GM21526 (cell line): ENCODE data around the gene ZDHHC20.

Source experiments
- ATAC-seq: cut with Tn5 transposase; IDR thresholded peaks from one replicate; pipeline ENCODE4 v1.9.1; 2021; ENCODE audit warnings: moderate library complexity; ENCODE audit not compliant: unreplicated experiment, low FRiP score

ZDHHC20 gene

GRCh38 chr13:21458813-21459701, at the start of gene ZDHHC20:
ZDHHC20 (minus strand) TSS chr13:21459303; CDS start chr13:21459171, 132 bp downstream.
- peak; percentile 69 for ATAC-seq

DNA sequence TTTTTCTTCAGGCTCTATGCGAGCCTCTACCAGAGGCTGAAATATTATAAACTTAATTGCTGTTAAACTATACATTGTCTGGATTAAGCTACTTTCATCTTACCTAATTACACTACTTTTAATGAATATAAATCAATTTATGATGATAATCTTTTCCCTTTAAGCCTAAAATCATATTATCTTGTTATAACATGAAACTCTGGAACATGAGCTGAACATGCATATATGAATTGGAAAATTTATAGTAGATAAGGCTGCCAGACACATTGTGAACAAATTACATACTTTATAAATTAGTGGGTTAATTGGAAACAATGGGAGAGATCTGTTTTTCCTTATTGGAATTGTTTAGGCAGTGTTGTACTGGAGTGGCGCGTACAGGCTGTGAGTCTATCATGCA, 45.3 kb upstream of the ZDHHC20 start:
- no peak for ATAC-seq

GRCh38 chr13:21501686-21502085, 42.6 kb upstream of the ZDHHC20 start:
- ATAC-seq = no peak

- no peak for ATAC-seq
Measured at GRCh38 chr13:21486322-21486721, 27.2 kb upstream of the ZDHHC20 start.

DNA sequence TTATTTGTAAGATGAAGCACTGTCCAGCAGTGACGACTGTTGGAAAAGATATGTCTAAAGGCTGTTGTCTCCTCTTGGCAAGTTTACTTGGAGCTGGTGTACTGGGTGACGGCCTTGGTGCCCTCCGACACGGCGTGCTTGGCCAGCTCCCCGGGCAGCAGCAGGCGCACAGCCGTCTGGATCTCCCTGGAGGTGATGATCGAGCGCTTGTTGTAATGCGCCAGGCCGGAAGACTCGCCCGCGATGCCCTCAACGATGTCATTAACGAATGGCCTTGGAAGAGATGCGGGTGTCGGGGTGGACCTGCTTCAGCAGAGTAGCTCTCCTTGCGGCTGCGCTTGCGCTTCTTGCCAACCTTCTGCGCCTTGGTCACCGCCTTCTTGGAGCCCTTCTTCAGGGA, 24.6 kb upstream of the ZDHHC20 start:
- ATAC-seq = no peak

- ATAC-seq = no peak
Measured at GRCh38 chr13:21481359-21481758, 22.3 kb upstream of the ZDHHC20 start.

DNA sequence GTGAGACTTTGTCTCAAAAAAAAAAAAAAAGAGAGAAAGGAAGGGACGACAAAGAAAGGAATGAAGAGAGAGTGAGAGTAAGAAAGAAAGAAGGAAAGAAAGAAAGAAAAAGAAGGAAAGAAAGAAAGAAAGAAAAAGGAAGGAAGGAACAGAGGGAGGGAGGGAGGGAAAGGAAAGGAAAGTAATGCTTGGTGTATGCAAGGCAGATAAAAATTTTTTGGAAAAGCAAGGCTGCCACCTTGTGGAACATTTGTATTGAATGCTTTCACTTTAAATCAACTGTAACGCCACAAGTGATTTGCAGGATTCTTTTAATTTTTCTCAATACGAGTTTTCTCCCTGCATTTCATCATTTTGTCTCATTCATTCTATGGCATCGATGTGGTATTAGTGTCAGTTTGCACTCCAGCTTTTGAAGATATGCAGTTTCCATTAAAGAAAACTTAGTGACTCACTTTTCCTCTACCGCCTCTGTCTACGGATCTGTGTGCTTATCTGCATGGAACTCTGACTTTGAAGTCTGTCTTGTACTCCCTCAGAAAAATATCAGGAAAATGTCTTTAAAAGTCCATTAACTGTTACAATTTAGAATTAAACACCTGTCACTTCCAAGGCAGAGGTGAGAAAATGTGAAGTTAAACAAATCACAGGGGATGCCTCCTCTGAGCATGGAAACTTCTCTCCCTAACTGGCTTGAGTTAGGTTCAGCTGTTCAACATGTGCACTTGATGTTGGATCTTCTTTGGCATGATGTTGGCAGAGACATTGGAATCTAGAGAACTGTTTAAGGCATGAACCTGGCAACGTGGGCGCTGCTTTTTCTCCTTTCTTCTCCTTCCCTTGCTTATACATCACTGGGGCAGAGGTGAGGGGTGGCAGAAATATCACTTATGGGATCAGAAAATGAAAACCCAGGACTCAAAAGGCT, 20.0 kb upstream of the ZDHHC20 start:
- ATAC-seq = no peak

DNA sequence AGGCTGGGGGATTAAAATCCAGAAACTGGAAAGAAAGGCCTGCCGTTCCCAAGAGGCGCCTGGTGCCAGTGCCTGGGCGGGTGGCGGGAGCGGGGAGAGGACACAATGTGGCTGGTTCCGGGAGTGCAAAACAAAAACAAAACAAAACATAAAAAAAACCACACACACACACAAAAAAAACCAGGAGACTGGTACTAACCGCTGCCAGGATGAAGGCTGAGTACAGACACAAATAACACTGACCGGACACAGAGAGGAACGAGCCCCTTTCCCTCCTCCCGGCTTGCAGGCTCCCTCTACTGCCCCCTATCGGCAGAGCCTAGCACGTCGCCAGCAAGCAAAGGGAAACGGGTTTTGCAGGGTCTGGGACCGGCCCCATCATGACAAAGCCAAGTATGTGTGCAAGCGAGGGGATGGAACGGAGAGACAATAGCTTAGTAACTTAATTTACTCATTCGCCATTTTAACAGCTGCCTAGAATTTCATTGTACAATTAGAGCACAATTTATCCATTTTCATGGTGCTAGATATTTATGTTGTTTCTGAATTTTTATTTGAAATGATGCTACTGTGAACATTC, 17.9 kb upstream of the ZDHHC20 start:
- ATAC-seq = peak; percentile 80

GRCh38 chr13:21475115-21475514, 16.0 kb upstream of the ZDHHC20 start:
- ATAC-seq = no peak

DNA sequence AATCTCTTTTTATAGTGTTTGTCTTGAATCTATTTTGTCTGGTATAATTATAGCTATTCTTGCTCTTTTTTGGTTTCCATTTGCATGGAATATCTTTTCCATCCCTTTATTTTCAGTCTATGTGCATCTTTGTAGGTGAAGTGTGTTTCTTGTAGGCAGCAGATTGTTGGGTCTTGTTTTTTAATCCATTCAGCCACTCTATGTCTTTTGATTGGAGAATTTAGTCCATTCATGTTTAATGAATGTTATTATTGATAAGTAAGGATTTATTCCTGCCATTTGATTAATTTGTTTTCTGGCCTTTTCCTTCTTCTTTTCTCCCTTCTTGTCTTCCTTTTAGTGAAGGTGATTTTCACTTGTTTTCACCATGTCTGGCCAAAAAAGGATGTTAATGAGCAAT, 11.7 kb upstream of the ZDHHC20 start:
- no peak for ATAC-seq

GRCh38 chr13:21466527-21466926, 7.4 kb upstream of the ZDHHC20 start:
- no peak for ATAC-seq

DNA sequence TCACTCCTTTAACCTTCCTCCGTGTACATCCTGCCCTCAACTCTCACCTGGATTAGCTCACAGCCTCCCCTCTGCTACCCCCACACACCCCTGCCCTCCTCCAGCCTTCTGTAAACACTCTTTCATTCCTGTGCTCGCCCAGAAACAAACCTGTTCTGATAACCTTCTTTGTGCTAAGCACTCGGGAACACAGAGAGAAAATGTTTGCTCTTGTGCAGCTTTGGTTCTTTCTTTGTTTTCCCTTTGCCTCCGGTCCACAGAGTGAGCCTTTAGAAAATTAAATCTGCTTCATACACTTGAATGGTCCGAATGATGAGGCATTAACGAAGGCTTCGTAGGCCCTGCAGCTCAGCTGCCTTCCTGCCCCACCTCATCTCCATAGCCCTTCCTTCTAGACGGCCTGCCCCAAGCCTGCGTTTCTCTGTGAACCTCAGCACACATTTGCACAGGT, 6.6 kb upstream of the ZDHHC20 start:
- ATAC-seq = no peak

DNA sequence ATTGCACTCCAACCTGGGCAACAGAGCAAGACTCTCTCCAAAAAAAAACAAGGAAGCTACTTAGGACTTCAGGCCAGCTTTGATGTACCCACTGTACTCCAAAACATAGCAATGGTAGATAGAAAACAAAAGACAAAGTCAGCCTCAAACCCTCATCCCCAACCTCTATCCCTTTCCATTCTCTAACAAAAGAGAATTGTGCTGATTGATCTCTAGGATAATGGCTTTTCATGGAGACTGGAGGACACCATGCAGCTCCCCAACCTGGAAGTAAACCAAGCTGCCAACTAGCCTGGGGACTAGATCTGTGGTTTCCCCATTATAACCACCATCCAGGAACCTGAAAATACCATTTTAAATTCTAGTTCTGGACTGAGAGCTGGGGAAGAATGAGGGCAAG, 4.3 kb upstream of the ZDHHC20 start:
- no peak for ATAC-seq

DNA sequence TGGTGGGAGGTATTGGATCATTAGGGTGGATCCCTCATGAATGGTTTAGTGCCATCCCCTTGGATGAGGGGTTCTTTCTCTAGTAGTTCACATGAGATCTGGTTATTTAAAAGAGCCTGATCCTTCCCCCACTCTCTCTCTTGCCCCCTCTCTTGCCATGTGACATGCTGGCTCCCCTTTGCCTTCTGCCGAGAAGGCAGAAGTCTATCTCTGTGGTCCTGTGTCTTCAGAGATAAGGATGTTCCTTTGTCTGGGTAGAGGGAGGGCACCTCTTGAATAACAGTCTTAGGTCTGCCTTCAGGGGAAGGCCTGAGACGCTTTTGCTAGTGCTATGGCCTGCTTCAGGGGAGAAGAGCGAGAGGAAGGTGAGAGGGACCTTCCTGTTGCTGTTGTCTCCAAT, 2.0 kb upstream of the ZDHHC20 start:
- ATAC-seq = no peak

- ATAC-seq = peak; percentile 43
Measured at GRCh38 chr13:21458451-21458812, 671 bp downstream of the ZDHHC20 start.

DNA sequence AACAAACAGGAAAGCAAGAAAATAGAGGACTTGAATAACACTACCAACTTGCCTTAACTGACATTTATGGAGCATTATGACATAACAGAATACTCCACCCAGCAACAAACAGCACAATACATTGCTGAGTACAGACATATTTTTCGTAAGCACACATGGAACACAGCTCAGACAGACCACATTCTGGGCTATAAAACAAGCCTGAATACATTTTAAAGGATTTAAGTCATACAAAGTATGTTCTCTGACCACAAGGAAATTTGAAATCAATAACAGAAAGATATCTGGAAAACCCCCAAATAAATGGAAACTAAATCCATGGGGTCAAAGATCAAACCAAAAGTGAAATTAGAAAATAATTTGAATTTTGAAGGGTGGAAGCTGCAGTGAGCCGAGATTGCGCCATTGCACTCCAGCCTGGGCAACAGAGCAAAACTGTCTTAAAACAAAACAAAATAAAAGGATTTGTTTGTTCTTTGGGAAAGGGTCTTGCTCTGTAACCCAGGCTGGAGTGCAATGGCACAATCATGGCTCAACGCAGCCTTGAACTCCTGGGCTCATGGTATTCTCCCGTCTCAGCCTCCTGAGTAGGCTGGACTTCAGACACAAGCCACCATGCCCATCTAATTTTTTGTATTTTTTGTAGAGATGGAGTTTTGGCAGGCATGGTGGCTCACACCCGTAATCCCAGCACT, 5.6 kb downstream of the ZDHHC20 start:
- ATAC-seq = no peak

DNA sequence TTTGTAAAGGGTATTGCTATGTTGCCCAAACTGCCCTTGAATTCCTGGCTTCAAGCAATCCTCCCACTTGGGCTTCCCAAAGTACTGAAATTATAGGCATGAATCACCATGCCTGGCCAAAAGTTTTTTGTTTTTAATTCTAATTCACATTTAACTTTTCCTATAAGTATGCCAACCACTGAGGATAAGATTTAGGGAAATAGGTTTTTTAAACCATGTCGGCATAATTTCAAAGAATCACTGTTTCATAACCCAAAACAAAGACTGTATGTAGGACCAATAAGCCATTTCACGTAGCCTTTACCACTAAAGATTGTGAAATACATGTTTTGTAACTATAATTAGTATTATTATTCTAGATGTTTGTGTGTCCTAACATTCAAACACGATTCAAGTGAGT, 8.2 kb downstream of the ZDHHC20 start:
- no peak for ATAC-seq

GRCh38 chr13:21446656-21447055, 12.4 kb downstream of the ZDHHC20 start:
- no peak for ATAC-seq

GRCh38 chr13:21445759-21446158, 13.3 kb downstream of the ZDHHC20 start:
- no peak for ATAC-seq

GRCh38 chr13:21443171-21443570, 15.9 kb downstream of the ZDHHC20 start:
- no peak for ATAC-seq
